HepG2 (cell line): ENCODE data around the gene DAB1. TPM values are rescaled to one million over a fixed set of nuclear protein-coding genes. Genes with fewer than 3 reads are reported as not detected.

Source experiments
- BRF2 ChIP-seq: sonication (generic); formaldehyde crosslinking; IDR thresholded peaks from 2 replicates; pipeline ENCODE4 v1.8.1; 2022; ENCODE audit warnings: mild to moderate bottlenecking, missing genetic modification reagents
- DBP ChIP-seq: sonication (generic); formaldehyde crosslinking; IDR thresholded peaks from 2 replicates; pipeline ENCODE4 v1.4.0; 2020; ENCODE audit warnings: missing genetic modification reagents; ENCODE audit errors: not compliant biosample characterization
- ERF ChIP-seq: IDR thresholded peaks from 2 replicates; pipeline ENCODE4 v1.6.1; 2018; ENCODE audit warnings: missing biosample characterization, missing genetic modification reagents
- HMG20A ChIP-seq: IDR thresholded peaks from 2 replicates; pipeline ENCODE4 v1.6.1; 2016; ENCODE audit warnings: borderline replicate concordance
- IKZF5 ChIP-seq: IDR thresholded peaks from 2 replicates; pipeline ENCODE4 v1.6.1; 2018; ENCODE audit warnings: missing genetic modification reagents, mild to moderate bottlenecking, missing compliant biosample characterization
- IRX3 ChIP-seq: sonication (generic); formaldehyde crosslinking; IDR thresholded peaks from 2 replicates; pipeline ENCODE4 v1.8.1; 2023; ENCODE audit warnings: mild to moderate bottlenecking, low read depth, missing genetic modification reagents, borderline replicate concordance
- KDM6A ChIP-seq: IDR thresholded peaks from 2 replicates; pipeline ENCODE4 v1.6.1; 2016; ENCODE audit warnings: low read depth
- NONO ChIP-seq, 2 experiments: fragments of 450-650 bp in 1 of 2; sonication (generic) in 1 of 2; formaldehyde crosslinking in 1 of 2; IDR thresholded peaks in 1 of 2; conservative IDR thresholded peaks in 1 of 2; 2 replicates each; pipeline versions ENCODE4 v1.6.1 to v1.8.0; 2017 to 2022; ENCODE audit warnings: mild to moderate bottlenecking in 1 of 2, missing genetic modification reagents in 1 of 2, moderate library complexity in 1 of 2
- NR2F6 ChIP-seq, 2 experiments: IDR thresholded peaks; 2 replicates each; pipeline ENCODE4 v1.6.1; 2016; ENCODE audit warnings: antibody characterized with exemption in 1 of 2, mild to moderate bottlenecking in 1 of 2
- RFX1 ChIP-seq: fragments of 450-650 bp; IDR thresholded peaks from 2 replicates; pipeline ENCODE4 v1.6.1; 2017
- RNF2 ChIP-seq: fragments of 450-650 bp; conservative IDR thresholded peaks from 2 replicates; pipeline ENCODE4 v1.6.1; 2016; ENCODE audit warnings: low read depth
- SCMH1 ChIP-seq: sonication (generic); formaldehyde crosslinking; IDR thresholded peaks from 2 replicates; pipeline ENCODE4 v1.9.0; 2021; ENCODE audit warnings: missing genetic modification reagents, mild to moderate bottlenecking, borderline replicate concordance
- TRIM22 ChIP-seq: fragments of 450-650 bp; IDR thresholded peaks from 2 replicates; pipeline ENCODE4 v1.6.1; 2017
- ZC3H4 ChIP-seq: sonication (generic); formaldehyde crosslinking; IDR thresholded peaks from 2 replicates; pipeline ENCODE4 v1.4.0; 2020; ENCODE audit warnings: missing genetic modification reagents, borderline replicate concordance
- ZFAT ChIP-seq: sonication (generic); formaldehyde crosslinking; conservative IDR thresholded peaks from 2 replicates; pipeline ENCODE4 v1.8.1; 2023; ENCODE audit warnings: missing genetic modification reagents, inconsistent platforms
- ZFP37 ChIP-seq: sonication (generic); formaldehyde crosslinking; IDR thresholded peaks from 2 replicates; pipeline ENCODE4 v1.4.0; 2020; ENCODE audit warnings: missing genetic modification reagents, borderline replicate concordance
- ZFX ChIP-seq: sonication (generic); formaldehyde crosslinking; IDR thresholded peaks from 2 replicates; pipeline ENCODE4 v1.4.0; 2020; ENCODE audit warnings: mild to moderate bottlenecking, low read depth, missing genetic modification reagents, moderate library complexity
- ZNF225 ChIP-seq: sonication (generic); formaldehyde crosslinking; IDR thresholded peaks from 2 replicates; pipeline ENCODE4 v1.4.0; 2020; ENCODE audit warnings: mild to moderate bottlenecking, missing genetic modification reagents
- ZNF280D ChIP-seq: sonication (generic); formaldehyde crosslinking; IDR thresholded peaks from 2 replicates; pipeline ENCODE4 v1.5.1; 2020; ENCODE audit warnings: mild to moderate bottlenecking, missing genetic modification reagents
- ZUFSP ChIP-seq: sonication (generic); formaldehyde crosslinking; IDR thresholded peaks from 2 replicates; pipeline ENCODE4 v1.9.0; 2021; ENCODE audit warnings: missing genetic modification reagents, mild to moderate bottlenecking, borderline replicate concordance
- polyA plus RNA-seq, 8 experiments: library from polyadenylated mRNA; depleted of rRNA in 3 of 8; stranded (reverse) in 7 of 8; unstranded in 1 of 8; fragments of >200 nt; fragmentation: Illumina TruSeq in 4 of 8; extraction: Trizol in 4 of 8; gene quantifications; 2 replicates each; pipeline versions ENCODE4 v1.2.1 to v1.2.3, GENCODE V29; 2011 to 2016; ENCODE audit warnings: low read depth in 4 of 8, missing spikeins in 1 of 8, mixed read lengths in 1 of 8; ENCODE audit not compliant: insufficient read depth in 1 of 8
- total RNA-seq, 5 experiments: library from RNA; depleted of rRNA; stranded (reverse); fragments of >200 nt; fragmentation: Illumina TruSeq; extraction: Trizol; gene quantifications; 2 replicates each; pipeline ENCODE4 v1.2.3, GENCODE V29; 2016; ENCODE audit warnings: low read depth in 1 of 5

Gene DAB1
- total and polyA plus RNA-seq, 2 of the 13 experiments (the other 11 are each of a cell fraction or from before 2014, with no cell fraction given) = 0.04 to 0.13 TPM

GRCh38 chr1:57464756-57465155 lies 40.9 kb upstream of the DAB1 start (continued):
- no peak for TF ChIP-seq ZFP37 (CRISPR knock-in tag)
- TF ChIP-seq ZC3H4 = no peak
- TF ChIP-seq TRIM22 = no peak
- peak; percentile 80 for TF ChIP-seq NR2F6 (IDR thresholded peaks at IDR 0.05)
- TF ChIP-seq NR2F6 (CRISPR knock-in tag; IDR thresholded peaks at IDR 0.05) = peak; percentile 33; the same call in 1 of the 2 replicates
- TF ChIP-seq DBP (CRISPR knock-in tag) = no peak
- no peak for TF ChIP-seq IRX3 (CRISPR knock-in tag)
- no peak for TF ChIP-seq BRF2 (CRISPR knock-in tag)
- no peak for TF ChIP-seq RFX1
- TF ChIP-seq IKZF5 (CRISPR knock-in tag) = peak; percentile 55; the same call in 1 of the 2 replicates
- no peak for TF ChIP-seq ZUFSP
- no peak for TF ChIP-seq ZNF225
- TF ChIP-seq NONO (IDR thresholded peaks at IDR 0.05) = no peak
- no peak for TF ChIP-seq NONO (CRISPR knock-in tag; conservative IDR thresholded peaks at IDR 0.05)
- no peak for TF ChIP-seq ZFX (CRISPR knock-in tag)
- no peak for TF ChIP-seq ZFAT (CRISPR knock-in tag)
- TF ChIP-seq RNF2 = no peak
- TF ChIP-seq SCMH1 (CRISPR knock-in tag) = no peak
- 0 out of 2 replicates have a peak, but pooled peaks have one; percentile 37 for TF ChIP-seq ZNF280D (CRISPR knock-in tag)
- no peak for TF ChIP-seq KDM6A (CRISPR knock-in tag)
- TF ChIP-seq HMG20A (CRISPR knock-in tag) = peak; percentile 93
- peak; percentile 49; the same call in 1 of the 2 replicates for TF ChIP-seq ERF
